ENCODE measurements around the gene HAPLN3. TPM values are rescaled to one million over a fixed set of nuclear protein-coding genes. Genes with fewer than 3 reads are reported as not detected.

HAPLN3 gene
- total RNA-seq, 1 experiment from 2014 or later, result 168 TPM

DNA sequence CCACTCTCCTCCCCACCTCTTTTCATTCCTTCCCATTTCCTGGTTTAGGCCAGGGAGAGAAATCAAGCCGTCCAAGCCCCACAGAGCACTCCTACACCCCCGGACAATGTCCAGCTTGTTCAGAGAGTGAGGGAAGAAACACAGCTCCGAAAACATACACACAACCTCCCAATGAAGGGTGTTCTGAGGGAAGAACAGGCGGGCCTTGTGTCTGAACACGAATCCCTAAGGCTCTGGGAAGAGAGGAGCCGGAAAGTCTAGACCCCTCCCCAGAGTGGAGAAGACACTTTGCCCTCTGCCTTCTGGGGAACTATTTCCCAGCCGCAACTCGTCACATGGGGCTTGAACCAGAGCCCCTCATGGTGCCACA, 61.6 kb downstream of the HAPLN3 start:
- ChIA-PET POLR2A (no interaction called here), CTCF (interaction anchor here (0.9 to 1.0 kb wide), 2 partner anchors 98 to 209 kb away, joined by 3 to 5 read pairs; no protein-coding TSS in a partner anchor)
- H3K9me3 ChIP-seq (ENCODE audit: control insufficient read depth, insufficient read depth, low read depth, low read length), result no peaks in the 10 kb centered on the region
- intact Hi-C loops (cut with micrococcal nuclease; ENCODE audit: unreplicated experiment) (loop anchor here (1.0 to 10.0 kb wide), 2 partner anchors 176 to 349 kb away; no protein-coding TSS in a partner anchor), in situ Hi-C loops (cut with HindIII; ENCODE audit: low pct_unique_long_range_greater_than_20kb, low sequenced_read_pairs) (no loop called here)
- no TSS peak for BruUV-seq (replicated peaks)
- ATAC-seq (peak; percentile 9; the same call in 1 of the 2 replicates), DNase-seq (ENCODE audit: low read depth, low spot score) (no peak)
- no peak overlapping the region for H3K4me3 ChIP-seq (ENCODE audit: low read depth in 2 of 2, low read length in 2 of 2)
- H3K36me3 ChIP-seq (ENCODE audit: control insufficient read depth, insufficient read depth, low read length), result no peaks in the 10 kb centered on the region
- H3K4me1 ChIP-seq (ENCODE audit: control insufficient read depth, insufficient read depth, low read length), result no peaks in the 10 kb centered on the region
- H3K27me3 ChIP-seq (ENCODE audit: control insufficient read depth, insufficient read depth, low read length), result no peaks in the 10 kb centered on the region
- TF ChIP-seq POLR2AphosphoS5 (IDR thresholded peaks at IDR 0.05; ENCODE audit: low read depth, low read length), result no peak
- no peak for TF ChIP-seq TCF7L2 (IDR thresholded peaks at IDR 0.05; ENCODE audit: low read depth, low read length)
- TF ChIP-seq, protein P1, sequence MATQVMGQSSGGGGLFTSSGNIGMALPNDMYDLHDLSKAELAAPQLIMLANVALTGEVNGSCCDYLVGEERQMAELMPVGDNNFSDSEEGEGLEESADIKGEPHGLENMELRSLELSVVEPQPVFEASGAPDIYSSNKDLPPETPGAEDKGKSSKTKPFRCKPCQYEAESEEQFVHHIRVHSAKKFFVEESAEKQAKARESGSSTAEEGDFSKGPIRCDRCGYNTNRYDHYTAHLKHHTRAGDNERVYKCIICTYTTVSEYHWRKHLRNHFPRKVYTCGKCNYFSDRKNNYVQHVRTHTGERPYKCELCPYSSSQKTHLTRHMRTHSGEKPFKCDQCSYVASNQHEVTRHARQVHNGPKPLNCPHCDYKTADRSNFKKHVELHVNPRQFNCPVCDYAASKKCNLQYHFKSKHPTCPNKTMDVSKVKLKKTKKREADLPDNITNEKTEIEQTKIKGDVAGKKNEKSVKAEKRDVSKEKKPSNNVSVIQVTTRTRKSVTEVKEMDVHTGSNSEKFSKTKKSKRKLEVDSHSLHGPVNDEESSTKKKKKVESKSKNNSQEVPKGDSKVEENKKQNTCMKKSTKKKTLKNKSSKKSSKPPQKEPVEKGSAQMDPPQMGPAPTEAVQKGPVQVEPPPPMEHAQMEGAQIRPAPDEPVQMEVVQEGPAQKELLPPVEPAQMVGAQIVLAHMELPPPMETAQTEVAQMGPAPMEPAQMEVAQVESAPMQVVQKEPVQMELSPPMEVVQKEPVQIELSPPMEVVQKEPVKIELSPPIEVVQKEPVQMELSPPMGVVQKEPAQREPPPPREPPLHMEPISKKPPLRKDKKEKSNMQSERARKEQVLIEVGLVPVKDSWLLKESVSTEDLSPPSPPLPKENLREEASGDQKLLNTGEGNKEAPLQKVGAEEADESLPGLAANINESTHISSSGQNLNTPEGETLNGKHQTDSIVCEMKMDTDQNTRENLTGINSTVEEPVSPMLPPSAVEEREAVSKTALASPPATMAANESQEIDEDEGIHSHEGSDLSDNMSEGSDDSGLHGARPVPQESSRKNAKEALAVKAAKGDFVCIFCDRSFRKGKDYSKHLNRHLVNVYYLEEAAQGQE (IDR thresholded peaks at IDR 0.05; ENCODE audit: insufficient read depth in 1 of 2, low read depth in 2 of 2, low read length in 1 of 2), result no peak
- TF ChIP-seq, protein P2, sequence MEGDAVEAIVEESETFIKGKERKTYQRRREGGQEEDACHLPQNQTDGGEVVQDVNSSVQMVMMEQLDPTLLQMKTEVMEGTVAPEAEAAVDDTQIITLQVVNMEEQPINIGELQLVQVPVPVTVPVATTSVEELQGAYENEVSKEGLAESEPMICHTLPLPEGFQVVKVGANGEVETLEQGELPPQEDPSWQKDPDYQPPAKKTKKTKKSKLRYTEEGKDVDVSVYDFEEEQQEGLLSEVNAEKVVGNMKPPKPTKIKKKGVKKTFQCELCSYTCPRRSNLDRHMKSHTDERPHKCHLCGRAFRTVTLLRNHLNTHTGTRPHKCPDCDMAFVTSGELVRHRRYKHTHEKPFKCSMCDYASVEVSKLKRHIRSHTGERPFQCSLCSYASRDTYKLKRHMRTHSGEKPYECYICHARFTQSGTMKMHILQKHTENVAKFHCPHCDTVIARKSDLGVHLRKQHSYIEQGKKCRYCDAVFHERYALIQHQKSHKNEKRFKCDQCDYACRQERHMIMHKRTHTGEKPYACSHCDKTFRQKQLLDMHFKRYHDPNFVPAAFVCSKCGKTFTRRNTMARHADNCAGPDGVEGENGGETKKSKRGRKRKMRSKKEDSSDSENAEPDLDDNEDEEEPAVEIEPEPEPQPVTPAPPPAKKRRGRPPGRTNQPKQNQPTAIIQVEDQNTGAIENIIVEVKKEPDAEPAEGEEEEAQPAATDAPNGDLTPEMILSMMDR (IDR thresholded peaks at IDR 0.05), result no peak
- TF ChIP-seq SIN3A (IDR thresholded peaks at IDR 0.05; ENCODE audit: borderline replicate concordance, insufficient read depth, low read depth, low read length), result no peak
- no peak overlapping the region for H3K27ac ChIP-seq (ENCODE audit: low read length)

DNA sequence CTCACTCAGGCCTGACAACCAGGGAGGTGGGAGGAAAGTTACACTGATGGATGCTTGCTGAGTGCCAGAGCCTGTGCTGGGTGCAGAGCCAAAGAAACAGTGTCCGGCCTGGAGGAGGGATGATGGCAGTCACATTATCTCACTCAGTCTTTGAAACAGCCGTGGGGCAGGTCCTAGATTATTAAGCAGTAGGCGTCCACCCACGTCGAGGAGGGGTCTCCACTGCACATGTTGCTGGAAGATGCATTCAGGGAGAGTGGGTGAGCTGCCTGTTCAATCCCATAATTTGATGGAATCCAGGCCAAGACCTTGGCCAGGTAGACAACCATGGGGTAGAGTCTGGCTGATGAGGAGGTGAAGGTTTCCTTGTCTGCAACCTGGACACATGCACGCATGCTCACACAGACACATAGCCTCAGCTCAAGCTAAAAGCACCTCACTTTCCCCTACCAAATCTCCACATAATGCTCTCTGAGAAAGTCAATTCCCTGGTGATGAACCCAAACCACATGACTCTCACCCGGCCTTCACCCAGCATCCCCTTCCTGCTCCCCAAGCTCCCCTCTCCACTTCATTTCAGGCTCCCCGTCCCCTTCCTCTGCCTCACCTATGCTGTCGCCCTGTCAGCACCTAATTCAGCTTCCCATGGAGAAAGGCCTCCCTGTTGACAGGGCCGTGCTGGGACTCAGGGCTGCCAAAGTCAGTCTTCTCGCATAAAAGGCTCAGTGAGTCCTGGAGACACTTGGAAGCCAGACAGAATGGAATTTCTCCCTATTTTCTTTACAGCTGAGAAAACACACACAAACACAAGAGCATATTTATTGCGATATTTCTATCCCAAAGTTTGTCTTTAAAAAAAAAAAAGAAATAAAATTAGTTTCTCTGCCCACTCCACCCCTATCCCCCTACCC, 62.3 kb downstream of the HAPLN3 start:
- ChIA-PET CTCF (interaction anchor here (1.0 kb wide), 1 partner anchor 97 kb away, joined by 3 read pairs; no protein-coding TSS in a partner anchor), POLR2A (no interaction called here)
- Histone ChIP-seq H3K9me3 (ENCODE audit: control insufficient read depth, insufficient read depth, low read depth, low read length) (no peaks in the 10 kb centered on the region), H3K4me3 (ENCODE audit: low read depth in 2 of 2, low read length in 2 of 2) (no peak overlapping the region), H3K36me3 (ENCODE audit: control insufficient read depth, insufficient read depth, low read length) (no peaks in the 10 kb centered on the region), H3K4me1 (ENCODE audit: control insufficient read depth, insufficient read depth, low read length) (no peaks in the 10 kb centered on the region), H3K27me3 (ENCODE audit: control insufficient read depth, insufficient read depth, low read length) (no peaks in the 10 kb centered on the region), H3K27ac (ENCODE audit: low read length) (no peak overlapping the region)
- ATAC-seq (no peak), DNase-seq (ENCODE audit: low read depth, low spot score) (no peak)
- intact Hi-C loops (cut with micrococcal nuclease; ENCODE audit: unreplicated experiment), result loop anchor here (10.0 kb wide), 1 partner anchor 348 kb away; no protein-coding TSS in a partner anchor
- in situ Hi-C loops (cut with HindIII; ENCODE audit: low pct_unique_long_range_greater_than_20kb, low sequenced_read_pairs), result no loop called here
- BruUV-seq (replicated peaks), result no TSS peak
- TF ChIP-seq POLR2AphosphoS5 (IDR thresholded peaks at IDR 0.05; ENCODE audit: low read depth, low read length), result no peak
- no peak for TF ChIP-seq TCF7L2 (IDR thresholded peaks at IDR 0.05; ENCODE audit: low read depth, low read length)
- TF ChIP-seq, protein P2 (IDR thresholded peaks at IDR 0.05), result no peak
- no peak for TF ChIP-seq SIN3A (IDR thresholded peaks at IDR 0.05; ENCODE audit: borderline replicate concordance, insufficient read depth, low read depth, low read length)
- TF ChIP-seq, protein P1 (IDR thresholded peaks at IDR 0.05; ENCODE audit: insufficient read depth in 1 of 2, low read depth in 2 of 2, low read length in 1 of 2), result no peak
